Measurements from ENCODE around the gene DGLUCY.

The DGLUCY gene

DNA sequence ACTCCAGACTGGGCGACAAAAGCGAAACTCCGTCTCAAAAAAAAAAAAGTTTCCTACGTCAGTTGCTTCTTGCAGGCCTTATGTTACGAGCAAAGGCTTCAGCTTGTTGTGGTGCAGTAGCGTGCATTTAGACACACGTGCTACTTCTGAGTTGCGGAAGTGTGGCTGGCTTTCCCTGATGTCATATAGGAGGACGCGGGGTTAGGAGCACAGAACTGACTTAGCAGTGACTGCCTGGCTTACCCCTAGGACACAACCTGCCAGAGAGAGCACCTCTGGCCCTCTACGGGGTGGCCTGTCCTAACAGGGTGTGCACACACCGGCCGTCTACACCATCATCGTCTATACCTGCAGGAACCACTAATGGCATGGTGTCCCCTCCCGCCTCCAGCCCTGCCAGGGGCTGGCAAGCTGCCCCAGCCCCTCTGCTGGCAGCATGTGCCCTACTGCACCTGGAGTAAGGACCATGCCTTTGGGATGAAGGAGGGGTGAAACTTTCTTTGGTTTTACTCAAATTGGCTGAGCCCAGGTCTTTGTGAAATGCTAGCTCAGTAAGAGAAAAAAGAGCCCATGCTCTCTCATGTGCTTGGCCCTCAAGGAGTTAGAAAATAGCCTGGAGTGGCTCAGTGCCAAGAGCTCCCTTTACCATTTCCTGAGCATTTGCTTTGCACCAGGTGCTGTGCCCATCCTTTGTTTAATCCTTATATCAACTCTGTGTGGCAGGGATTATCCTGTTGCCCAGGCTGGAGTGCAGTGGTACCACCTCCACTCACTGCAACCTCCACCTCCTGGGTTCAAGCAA is 132.4 kb downstream of the DGLUCY start:
- Histone ChIP-seq H3K27me3 (ENCODE audit: control insufficient read depth, insufficient read depth, low read length) (peaks cover 5% of the 10 kb centered on the region; the same call in 1 of the 2 replicates), H3K4me3 (ENCODE audit: low read depth, low read length) (no peak overlapping the region), H3K36me3 (ENCODE audit: control insufficient read depth, insufficient read depth, low read length) (no peaks in the 10 kb centered on the region), H3K27ac (ENCODE audit: low read depth, low read length) (no peak overlapping the region), H3K9me3 (ENCODE audit: control insufficient read depth, insufficient read depth, low read depth, low read length) (no peaks in the 10 kb centered on the region), H3K9ac (ENCODE audit: low read length) (no peak overlapping the region), H3K4me1 (ENCODE audit: control insufficient read depth, insufficient read depth, low read length) (no peaks in the 10 kb centered on the region)

DNA sequence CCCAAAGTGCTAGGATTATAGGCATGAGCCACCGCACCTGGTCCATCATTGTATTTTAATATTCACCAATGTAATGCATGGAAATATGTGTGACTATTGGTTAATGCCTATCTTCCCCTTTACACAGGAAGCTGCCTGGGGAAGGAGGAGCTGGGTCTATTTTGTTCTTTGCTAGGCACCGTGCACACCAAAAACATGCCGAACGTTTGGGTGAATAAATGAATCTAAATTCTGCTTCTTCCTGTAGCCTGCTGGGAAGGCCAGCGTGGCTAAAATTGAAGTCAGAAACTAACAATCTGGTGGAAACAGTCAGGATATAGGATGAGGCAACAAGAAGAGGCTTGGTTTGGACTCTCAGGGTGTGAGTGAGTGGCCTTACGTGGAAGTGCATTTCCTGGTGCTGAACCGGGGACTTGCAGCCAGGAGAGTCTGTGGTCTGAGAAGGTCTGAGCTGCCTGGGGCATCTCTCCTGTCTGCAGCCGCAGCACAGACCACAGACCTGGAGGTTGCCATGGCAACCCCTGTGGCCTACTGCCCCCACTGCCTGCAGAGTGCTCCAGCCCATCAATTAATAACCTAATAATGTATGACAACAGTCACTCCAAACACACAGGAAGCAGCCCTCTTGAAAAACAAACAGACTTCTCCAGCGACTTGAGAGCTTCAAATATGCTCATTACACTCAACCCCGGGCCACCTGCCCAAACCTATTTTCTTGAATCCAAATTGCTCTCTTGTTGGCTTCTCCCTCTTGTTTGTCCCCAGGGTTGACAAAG is 136.2 kb downstream of the DGLUCY start:
- H3K36me3 ChIP-seq (ENCODE audit: control insufficient read depth, insufficient read depth, low read length), result no peaks in the 10 kb centered on the region
- H3K9me3 ChIP-seq (ENCODE audit: control insufficient read depth, insufficient read depth, low read depth, low read length), result no peaks in the 10 kb centered on the region
- H3K27ac ChIP-seq (ENCODE audit: low read depth, low read length), result no peak overlapping the region
- peaks cover 25% of the 10 kb centered on the region for H3K27me3 ChIP-seq (ENCODE audit: control insufficient read depth, insufficient read depth, low read length)
- H3K4me3 ChIP-seq (ENCODE audit: low read depth, low read length), result no peak overlapping the region
- H3K9ac ChIP-seq (ENCODE audit: low read length), result no peak overlapping the region
- peaks cover 10% of the 10 kb centered on the region; the same call in 1 of the 2 replicates for H3K4me1 ChIP-seq (ENCODE audit: control insufficient read depth, insufficient read depth, low read length)

DNA sequence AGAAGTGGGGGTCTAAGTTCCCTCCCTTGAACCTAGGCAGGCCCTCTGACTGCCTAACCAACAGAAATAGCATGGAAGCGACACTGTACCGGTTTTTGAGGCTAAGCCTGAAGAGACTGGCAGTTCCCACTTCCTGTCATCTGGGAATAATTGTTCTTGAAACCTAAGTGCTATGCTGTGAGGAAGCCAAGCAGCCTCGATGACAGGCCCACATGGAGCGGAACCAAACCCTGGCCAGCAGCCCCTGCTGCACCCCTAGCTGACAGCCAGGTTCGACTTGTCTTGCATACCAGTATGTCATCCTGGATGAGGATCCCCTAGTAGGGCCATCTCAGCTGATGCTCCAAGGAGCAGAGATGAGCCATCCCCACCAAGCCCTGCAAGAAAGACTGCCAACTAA is 137.0 kb downstream of the DGLUCY start:
- Histone ChIP-seq H3K9ac (ENCODE audit: low read length) (no peak overlapping the region), H3K4me1 (ENCODE audit: control insufficient read depth, insufficient read depth, low read length) (peaks cover 10% of the 10 kb centered on the region; the same call in 1 of the 2 replicates), H3K9me3 (ENCODE audit: control insufficient read depth, insufficient read depth, low read depth, low read length) (no peaks in the 10 kb centered on the region), H3K4me3 (ENCODE audit: low read depth, low read length) (no peak overlapping the region), H3K27me3 (ENCODE audit: control insufficient read depth, insufficient read depth, low read length) (peaks cover 25% of the 10 kb centered on the region), H3K27ac (ENCODE audit: low read depth, low read length) (no peak overlapping the region), H3K36me3 (ENCODE audit: control insufficient read depth, insufficient read depth, low read length) (no peaks in the 10 kb centered on the region)

GRCh38 chr14:91252871-91253794 is 139.3 kb downstream of the DGLUCY start:
- peak overlapping the region; percentile 55 for H3K9ac ChIP-seq (ENCODE audit: low read length)
- no peak overlapping the region for H3K27ac ChIP-seq (ENCODE audit: low read depth, low read length)
- H3K9me3 ChIP-seq (ENCODE audit: control insufficient read depth, insufficient read depth, low read depth, low read length), result no peaks in the 10 kb centered on the region
- no peaks in the 10 kb centered on the region for H3K36me3 ChIP-seq (ENCODE audit: control insufficient read depth, insufficient read depth, low read length)
- peaks cover 25% of the 10 kb centered on the region for H3K27me3 ChIP-seq (ENCODE audit: control insufficient read depth, insufficient read depth, low read length)
- peak overlapping the region; percentile 65 for H3K4me3 ChIP-seq (ENCODE audit: low read depth, low read length)
- peaks cover 21% of the 10 kb centered on the region; the same call in 1 of the 2 replicates for H3K4me1 ChIP-seq (ENCODE audit: control insufficient read depth, insufficient read depth, low read length)

- no peak overlapping the region for H3K27ac ChIP-seq (ENCODE audit: low read depth, low read length)
- no peaks in the 10 kb centered on the region for H3K36me3 ChIP-seq (ENCODE audit: control insufficient read depth, insufficient read depth, low read length)
- H3K9me3 ChIP-seq (ENCODE audit: control insufficient read depth, insufficient read depth, low read depth, low read length), result no peaks in the 10 kb centered on the region
- H3K27me3 ChIP-seq (ENCODE audit: control insufficient read depth, insufficient read depth, low read length), result peaks cover 25% of the 10 kb centered on the region
- H3K4me1 ChIP-seq (ENCODE audit: control insufficient read depth, insufficient read depth, low read length), result peaks cover 21% of the 10 kb centered on the region; the same call in 1 of the 2 replicates
- peak overlapping the region; percentile 65 for H3K4me3 ChIP-seq (ENCODE audit: low read depth, low read length)
- H3K9ac ChIP-seq (ENCODE audit: low read length), result peak overlapping the region; percentile 35
Observed at GRCh38 chr14:91253795-91254323, 140.0 kb downstream of the DGLUCY start.

DNA sequence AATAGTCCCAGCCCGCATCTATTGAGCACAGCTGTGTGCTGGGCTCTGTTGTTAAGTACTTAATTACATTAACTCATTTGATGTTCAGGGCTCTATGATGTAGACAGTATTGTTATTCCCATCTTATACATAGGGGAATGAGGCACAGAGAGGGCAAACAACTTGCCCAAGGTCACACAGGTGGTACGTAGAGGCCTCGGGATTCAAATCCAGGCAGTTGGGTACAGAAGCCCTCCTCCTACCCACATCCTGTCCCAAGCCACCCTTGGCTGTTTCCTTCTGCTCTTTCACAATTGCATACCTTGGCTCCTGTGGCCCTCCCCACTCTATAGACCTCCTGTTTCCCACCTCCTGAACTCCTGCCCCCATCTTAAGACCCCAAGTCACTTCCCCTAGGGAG is 140.6 kb downstream of the DGLUCY start:
- H3K4me1 ChIP-seq (ENCODE audit: control insufficient read depth, insufficient read depth, low read length), result peaks cover 21% of the 10 kb centered on the region; the same call in 1 of the 2 replicates
- peaks cover 25% of the 10 kb centered on the region for H3K27me3 ChIP-seq (ENCODE audit: control insufficient read depth, insufficient read depth, low read length)
- no peak overlapping the region for H3K9ac ChIP-seq (ENCODE audit: low read length)
- H3K36me3 ChIP-seq (ENCODE audit: control insufficient read depth, insufficient read depth, low read length), result no peaks in the 10 kb centered on the region
- no peaks in the 10 kb centered on the region for H3K9me3 ChIP-seq (ENCODE audit: control insufficient read depth, insufficient read depth, low read depth, low read length)
- H3K4me3 ChIP-seq (ENCODE audit: low read depth, low read length), result no peak overlapping the region
- no peak overlapping the region for H3K27ac ChIP-seq (ENCODE audit: low read depth, low read length)

DNA sequence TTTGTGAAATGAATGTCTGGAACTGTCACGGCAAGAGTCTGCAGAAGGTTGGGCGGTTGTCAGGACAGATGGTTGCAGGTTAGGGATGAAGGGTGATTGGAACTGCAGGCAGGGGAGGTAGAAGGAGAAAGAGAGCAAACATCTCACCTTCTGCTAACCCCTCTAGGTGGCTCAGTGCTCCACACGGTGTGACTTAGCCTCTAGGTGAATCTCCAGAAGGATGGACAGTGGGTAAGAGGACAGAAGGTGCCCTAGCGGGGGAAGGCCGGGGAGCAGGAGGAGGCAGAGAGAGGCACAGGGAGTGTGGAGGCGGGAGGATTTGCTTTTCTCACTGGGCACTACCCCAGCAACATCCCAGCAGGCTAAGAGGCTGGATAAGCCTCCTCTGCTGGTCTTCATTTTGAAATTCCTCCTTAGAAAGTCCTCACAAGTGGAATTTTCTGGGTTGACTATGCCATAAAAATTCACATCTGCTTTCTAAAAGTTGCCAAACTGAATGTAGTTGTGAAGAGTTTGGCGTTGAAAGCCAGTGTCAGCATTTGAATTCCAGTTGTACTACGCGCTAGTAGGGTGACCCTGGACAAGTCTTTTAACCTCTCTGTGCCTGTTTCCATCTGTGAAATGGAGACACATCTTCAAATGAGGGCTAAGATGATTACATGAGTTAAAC is 141.3 kb downstream of the DGLUCY start:
- peaks cover 21% of the 10 kb centered on the region; the same call in 1 of the 2 replicates for H3K4me1 ChIP-seq (ENCODE audit: control insufficient read depth, insufficient read depth, low read length)
- H3K4me3 ChIP-seq (ENCODE audit: low read depth, low read length), result no peak overlapping the region
- peaks cover 25% of the 10 kb centered on the region for H3K27me3 ChIP-seq (ENCODE audit: control insufficient read depth, insufficient read depth, low read length)
- no peak overlapping the region for H3K27ac ChIP-seq (ENCODE audit: low read depth, low read length)
- H3K36me3 ChIP-seq (ENCODE audit: control insufficient read depth, insufficient read depth, low read length), result no peaks in the 10 kb centered on the region
- no peak overlapping the region for H3K9ac ChIP-seq (ENCODE audit: low read length)
- H3K9me3 ChIP-seq (ENCODE audit: control insufficient read depth, insufficient read depth, low read depth, low read length), result no peaks in the 10 kb centered on the region

DNA sequence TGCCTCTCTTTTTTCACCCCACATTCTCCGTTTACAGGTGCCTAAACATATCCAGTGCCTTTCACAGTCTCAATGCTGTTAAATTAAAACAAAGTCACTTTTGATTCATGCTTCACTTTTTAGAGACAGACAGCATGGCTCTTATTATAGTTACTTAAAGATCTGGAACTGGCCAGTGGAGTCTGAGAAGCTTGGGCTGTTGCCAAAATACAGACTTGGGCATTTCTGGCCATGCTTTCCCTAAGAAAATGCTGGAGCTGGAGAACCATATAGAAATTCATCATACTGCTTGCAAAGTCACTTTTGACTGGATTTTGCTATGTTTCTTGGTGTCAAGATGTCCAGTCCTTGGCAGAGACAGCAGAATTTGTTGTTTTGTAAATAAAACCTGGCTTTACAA is 142.8 kb downstream of the DGLUCY start:
- Histone ChIP-seq H3K27me3 (ENCODE audit: control insufficient read depth, insufficient read depth, low read length) (peaks cover 25% of the 10 kb centered on the region), H3K9me3 (ENCODE audit: control insufficient read depth, insufficient read depth, low read depth, low read length) (no peaks in the 10 kb centered on the region; the same call in 1 of the 2 replicates), H3K36me3 (ENCODE audit: control insufficient read depth, insufficient read depth, low read length) (no peaks in the 10 kb centered on the region), H3K4me3 (ENCODE audit: low read depth, low read length) (no peak overlapping the region), H3K27ac (ENCODE audit: low read depth, low read length) (no peak overlapping the region), H3K9ac (ENCODE audit: low read length) (no peak overlapping the region), H3K4me1 (ENCODE audit: control insufficient read depth, insufficient read depth, low read length) (peaks cover 21% of the 10 kb centered on the region; the same call in 1 of the 2 replicates)

DNA sequence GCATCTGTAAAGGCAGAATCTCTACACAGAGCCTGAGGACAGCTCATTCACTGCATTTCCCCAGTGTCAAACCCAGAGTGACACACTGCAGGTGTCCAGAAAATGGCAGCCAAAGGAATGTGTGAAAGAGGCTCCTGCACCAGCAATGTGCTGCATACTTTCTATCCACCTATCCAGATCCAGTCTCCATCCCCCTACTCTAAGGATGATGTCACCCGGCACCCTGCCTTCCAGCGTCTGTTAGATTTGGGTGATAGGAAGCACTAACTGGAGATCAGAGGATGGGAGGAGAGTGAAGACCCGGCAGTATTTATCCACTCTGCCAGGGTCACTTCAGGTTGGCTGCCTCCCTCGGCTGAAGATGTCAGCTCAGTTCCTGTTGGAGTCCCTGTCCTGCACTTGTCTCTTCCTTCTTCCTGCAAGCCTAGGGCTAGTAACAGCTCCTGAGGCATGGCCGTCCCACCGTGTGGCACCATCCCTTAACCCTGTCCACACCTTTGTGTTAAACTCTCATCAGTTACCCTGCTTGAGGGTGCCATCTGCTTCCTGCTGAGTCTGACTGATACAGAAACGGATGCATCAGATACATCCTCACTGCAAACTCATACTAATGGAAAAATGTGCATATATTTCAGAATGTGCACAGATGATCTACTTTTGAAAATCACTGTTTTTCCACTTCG is 143.6 kb downstream of the DGLUCY start:
- H3K4me3 ChIP-seq (ENCODE audit: low read depth, low read length), result no peak overlapping the region
- no peaks in the 10 kb centered on the region for H3K36me3 ChIP-seq (ENCODE audit: control insufficient read depth, insufficient read depth, low read length)
- no peak overlapping the region for H3K9ac ChIP-seq (ENCODE audit: low read length)
- peaks cover 20% of the 10 kb centered on the region for H3K27me3 ChIP-seq (ENCODE audit: control insufficient read depth, insufficient read depth, low read length)
- H3K27ac ChIP-seq (ENCODE audit: low read depth, low read length), result no peak overlapping the region
- peaks cover 21% of the 10 kb centered on the region; the same call in 1 of the 2 replicates for H3K4me1 ChIP-seq (ENCODE audit: control insufficient read depth, insufficient read depth, low read length)
- H3K9me3 ChIP-seq (ENCODE audit: control insufficient read depth, insufficient read depth, low read depth, low read length), result no peaks in the 10 kb centered on the region; the same call in 1 of the 2 replicates
